ENCODE results near the gene OAT.

The OAT gene

DNA sequence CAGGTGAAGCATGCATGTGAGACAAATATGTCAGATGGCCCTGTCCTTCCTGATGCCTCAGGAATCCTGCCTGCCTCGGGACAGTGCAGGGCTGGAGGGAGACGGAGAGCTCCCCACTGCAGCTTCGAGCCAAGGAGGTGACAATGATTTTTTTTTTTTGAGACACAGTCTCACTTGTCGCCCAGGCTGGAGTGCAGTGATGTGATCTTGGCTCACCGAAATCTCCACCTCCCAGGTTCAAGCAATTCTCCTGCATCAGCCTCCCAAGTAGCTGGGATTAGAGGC, 68.8 kb downstream of the OAT start:
- DNase-seq: no peak

DNA sequence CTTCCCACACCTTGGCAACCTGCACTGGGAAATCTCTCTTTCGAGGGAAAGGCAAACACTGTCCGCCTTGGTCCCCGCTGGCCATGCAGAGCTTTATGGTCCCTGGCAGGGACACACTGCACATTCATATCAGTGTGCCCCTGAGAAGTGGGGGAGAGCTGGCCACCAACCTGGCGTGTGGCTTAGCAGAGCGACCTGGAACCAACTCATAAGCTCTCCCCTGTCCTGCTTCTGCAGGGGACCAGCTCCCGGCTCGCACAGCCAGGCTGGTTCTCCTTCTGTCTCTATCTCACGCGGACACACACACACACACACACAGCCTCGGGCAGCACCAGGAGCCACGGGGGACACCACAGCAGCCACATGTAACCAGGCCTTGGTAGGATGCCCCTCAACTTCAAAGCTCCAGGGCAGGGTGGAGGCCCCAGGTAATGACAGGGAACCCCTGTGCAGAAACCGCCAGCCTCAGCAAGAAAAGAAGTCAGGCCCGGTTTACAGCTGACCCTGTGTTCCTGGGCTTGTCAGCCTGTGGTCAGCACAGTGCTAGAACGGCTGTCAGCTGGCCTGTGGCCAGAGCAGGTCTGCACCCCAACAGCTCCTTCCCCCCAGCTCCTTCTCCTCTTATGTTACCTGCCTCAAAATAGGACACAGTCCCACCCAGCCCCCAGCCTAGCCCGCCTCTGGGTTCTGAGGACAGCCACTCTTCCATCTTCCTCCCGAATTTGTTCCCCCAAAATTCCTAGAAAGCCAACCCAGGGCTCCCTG, 69.3 kb downstream of the OAT start:
- DNase-seq: no peak

DNA sequence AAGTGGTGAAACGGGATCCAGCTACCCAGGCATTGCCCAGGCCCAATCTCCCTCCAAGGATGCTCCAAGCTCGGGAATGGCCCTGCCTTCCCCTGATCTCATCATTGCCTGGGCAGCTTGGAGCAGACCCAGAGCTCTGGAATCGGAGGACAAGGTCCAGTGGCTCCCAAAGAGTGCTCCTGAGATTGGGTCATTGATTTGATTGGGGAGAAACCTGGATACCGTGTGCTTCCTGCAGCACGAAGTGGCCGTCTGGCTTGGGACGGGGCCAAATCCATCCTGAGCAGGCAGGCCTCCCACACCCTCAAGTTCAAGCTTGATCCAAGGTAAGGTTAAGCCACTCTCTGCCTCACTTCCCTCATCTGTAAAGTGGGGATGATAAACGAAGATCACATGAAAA, 69.9 kb downstream of the OAT start:
- DNase-seq: no peak

DNA sequence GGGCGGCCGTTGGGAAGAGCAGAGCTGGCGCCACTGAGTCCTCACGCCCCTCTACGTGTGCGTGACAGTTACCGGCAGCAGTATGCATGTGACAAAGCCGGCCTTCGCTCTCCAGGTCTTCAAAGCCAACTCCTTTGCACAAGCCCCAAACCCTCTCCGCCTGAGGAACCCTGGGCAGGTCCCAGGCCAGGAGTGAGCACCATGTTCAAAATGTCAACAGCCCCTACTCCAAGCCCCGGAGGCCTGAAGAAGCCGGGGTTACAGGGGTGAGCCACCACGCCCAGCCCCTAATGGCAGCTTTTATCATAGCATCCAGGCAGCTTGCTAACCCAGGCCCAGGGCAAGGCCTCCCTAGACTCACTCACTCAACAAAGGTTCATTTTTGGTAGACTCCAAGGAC, 70.8 kb downstream of the OAT start:
- no peak for DNase-seq
